Ovary (tissue), 3 donors: ENCODE results near the gene GRM8.

Source experiments
- EP300 ChIP-seq: sonication (generic); formaldehyde crosslinking; IDR thresholded peaks from one replicate; pipeline ENCODE4 v1.6.1; 2017; ENCODE audit warnings: antibody characterized with exemption
- POLR2A ChIP-seq: fragments of 450-650 bp; IDR thresholded peaks from one replicate; pipeline ENCODE4 v1.6.1; 2017; ENCODE audit warnings: antibody characterized with exemption, mild to moderate bottlenecking, moderate library complexity
- TF ChIP-seq, protein P1 (sequence below), 3 donors: fragments of 450-650 bp in 2 of 3; fragments of 200-600 bp in 1 of 3; IDR thresholded peaks; one replicate each; pipeline versions ENCODE4 v1.5.1 to v1.8.0; 2016 to 2022; ENCODE audit warnings: antibody characterized with exemption in 3 of 3, mild to moderate bottlenecking in 1 of 3
- donor health status: DM: no; HTN: no; CAD: no.

- TF ChIP-seq POLR2A = no peak
- TF ChIP-seq, protein P1, sequence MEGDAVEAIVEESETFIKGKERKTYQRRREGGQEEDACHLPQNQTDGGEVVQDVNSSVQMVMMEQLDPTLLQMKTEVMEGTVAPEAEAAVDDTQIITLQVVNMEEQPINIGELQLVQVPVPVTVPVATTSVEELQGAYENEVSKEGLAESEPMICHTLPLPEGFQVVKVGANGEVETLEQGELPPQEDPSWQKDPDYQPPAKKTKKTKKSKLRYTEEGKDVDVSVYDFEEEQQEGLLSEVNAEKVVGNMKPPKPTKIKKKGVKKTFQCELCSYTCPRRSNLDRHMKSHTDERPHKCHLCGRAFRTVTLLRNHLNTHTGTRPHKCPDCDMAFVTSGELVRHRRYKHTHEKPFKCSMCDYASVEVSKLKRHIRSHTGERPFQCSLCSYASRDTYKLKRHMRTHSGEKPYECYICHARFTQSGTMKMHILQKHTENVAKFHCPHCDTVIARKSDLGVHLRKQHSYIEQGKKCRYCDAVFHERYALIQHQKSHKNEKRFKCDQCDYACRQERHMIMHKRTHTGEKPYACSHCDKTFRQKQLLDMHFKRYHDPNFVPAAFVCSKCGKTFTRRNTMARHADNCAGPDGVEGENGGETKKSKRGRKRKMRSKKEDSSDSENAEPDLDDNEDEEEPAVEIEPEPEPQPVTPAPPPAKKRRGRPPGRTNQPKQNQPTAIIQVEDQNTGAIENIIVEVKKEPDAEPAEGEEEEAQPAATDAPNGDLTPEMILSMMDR (IDR thresholded peaks at IDR 0.05) = no peak
- TF ChIP-seq EP300 = no peak
These were observed 171.2 kb downstream of the GRM8 start for GRCh38 chr7:127081539-127081938.
